ENCODE data around the gene MSLN. TPM values are rescaled to one million over a fixed set of nuclear protein-coding genes. Genes with fewer than 3 reads are reported as not detected.

Gene MSLN
- total and polyA plus RNA-seq, 9 of the 15 experiments (the other 6 are each of a cell fraction or from before 2014, with no cell fraction given) = not detected

DNA sequence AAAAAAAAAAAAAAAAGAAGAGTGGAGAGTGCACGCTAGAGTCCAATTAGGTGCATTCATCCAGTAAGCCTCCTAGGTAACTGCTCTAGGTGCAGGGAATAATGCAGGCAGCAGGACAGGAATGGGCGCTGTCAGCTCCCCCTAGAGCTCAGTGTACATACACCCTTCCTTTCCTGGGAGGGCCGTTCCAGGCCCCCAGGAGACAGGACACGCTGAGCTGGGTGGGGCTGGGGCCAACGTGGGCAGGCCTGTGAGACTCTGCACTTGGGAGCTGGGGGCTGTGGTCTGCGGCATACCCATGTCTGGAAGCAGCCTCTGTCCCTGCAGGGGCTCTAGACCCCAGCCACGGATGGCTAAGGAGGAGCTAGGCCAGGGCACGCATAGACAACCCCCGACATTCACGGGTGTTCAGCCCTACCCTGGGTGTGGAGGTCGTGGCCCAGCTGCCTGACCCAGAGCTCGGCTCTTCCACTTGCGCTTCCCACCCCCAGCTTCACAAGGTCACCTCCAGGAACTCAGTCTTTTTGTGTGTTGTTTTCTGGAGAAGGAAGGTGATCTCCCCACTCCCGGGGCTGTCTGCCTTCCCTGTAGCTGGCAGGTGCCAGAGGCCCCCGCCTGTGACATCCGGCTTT is 40.6 kb upstream of the MSLN start:
- H3K36me3 ChIP-seq (ENCODE audit: control insufficient read depth, insufficient read depth, low read length) = peaks cover 31% of the 10 kb centered on the region; the same call in 2 of the 3 replicates
- intact Hi-C loops (cut with micrococcal nuclease) (no loop called here), in situ Hi-C loops (cut with MboI) (loop anchor here (10.0 kb wide), 1 partner anchor 335 kb away; no protein-coding TSS in a partner anchor)
- DNase-seq (ENCODE audit: extremely low read depth in 1 of 4, low spot score in 3 of 4) (peak in 2 of 4 experiments; percentile 66 to 79), FAIRE-seq (no peak), ATAC-seq (peak; percentile 27)
- H3K27ac ChIP-seq (ENCODE audit: extremely low read depth, low read depth, low read length) = peak overlapping the region; percentile 97
- H3K9me3 ChIP-seq (replicated peaks; ENCODE audit: control insufficient read depth, insufficient read depth, low read depth, low read length) = no peaks in the 10 kb centered on the region
- no peaks in the 10 kb centered on the region for H3K27me3 ChIP-seq (ENCODE audit: control insufficient read depth in 2 of 2, insufficient read depth in 2 of 2, low read length in 2 of 2)
- H4K20me1 ChIP-seq (replicated peaks; ENCODE audit: control insufficient read depth, insufficient read depth, low read length) = no peaks in the 10 kb centered on the region; the same call in 1 of the 2 replicates
- peaks cover 17 to 98% of the 10 kb centered on the region in 2 experiments; a peak in 4 of 5 replicates for H3K4me1 ChIP-seq (replicated peaks in 1 of 2; ENCODE audit: control insufficient read depth in 2 of 2, insufficient read depth in 2 of 2, low read length in 2 of 2)
- ChIA-PET POLR2A (interaction anchor here (0.5 to 2.3 kb wide), 11 partner anchors 10 to 1090 kb away, joined by 3 to 16 read pairs (median 4); no protein-coding TSS in a partner anchor), CTCF (ENCODE audit: low intra/inter-chr PET ratio) (no interaction called here)
- peaks cover 54% of the 10 kb centered on the region for H3K79me2 ChIP-seq (ENCODE audit: control insufficient read depth, insufficient read depth, low read length)
- BruUV-seq (replicated peaks) = TSS peak; percentile 86
- WGBS (ENCODE audit: insufficient coverage, low coverage, missing lambda C conversion rate) = 1% methylated on average over 16 of the region's 16 CpGs
- H3K4me2 ChIP-seq (ENCODE audit: insufficient read depth, low read length) = peak overlapping the region; percentile 90
- peak overlapping the region; percentile 96 to 99 for H3K9ac ChIP-seq (ENCODE audit: insufficient read depth in 1 of 2, low read depth in 2 of 2, low read length in 2 of 2)
- H3K4me3 ChIP-seq = peak overlapping the region; percentile 100
- peak overlapping the region; percentile 91; the same call in 1 of the 2 replicates for H2AFZ ChIP-seq (ENCODE audit: low read depth, low read length)
- peaks cover 3% of the 10 kb centered on the region for H3K9me1 ChIP-seq (ENCODE audit: control insufficient read depth, insufficient read depth, low read length)
- TF ChIP-seq RHOXF2B (CRISPR knock-in tag; conservative IDR thresholded peaks at IDR 0.05) (no peak), FOXA1 (IDR thresholded peaks at IDR 0.05; ENCODE audit: borderline replicate concordance) (no peak), RBM17 (IDR thresholded peaks at IDR 0.05; ENCODE audit: borderline replicate concordance, low read depth, low read length) (no peak), SRF (CRISPR knock-in tag; IDR thresholded peaks at IDR 0.05) (no peak), ZNF165 (CRISPR knock-in tag; IDR thresholded peaks at IDR 0.05; ENCODE audit: borderline replicate concordance) (no peak), DPF2 (IDR thresholded peaks at IDR 0.05) (no peak; the same call in 1 of the 2 replicates), ADNP (tag; IDR thresholded peaks at IDR 0.05) (no peak), POLR3A (IDR thresholded peaks at IDR 0.05; ENCODE audit: borderline replicate concordance, extremely low read depth, insufficient read depth, insufficient read length) (no peak), NFRKB (IDR thresholded peaks at IDR 0.05; ENCODE audit: low read depth) (no peak), PTBP1 (IDR thresholded peaks at IDR 0.05; ENCODE audit: low read depth, low read length) (no peak; the same call in 1 of the 2 replicates), YBX1 (IDR thresholded peaks at IDR 0.05) (no peak), KAT8 (IDR thresholded peaks at IDR 0.05; ENCODE audit: low read depth) (no peak), MTA3 (IDR thresholded peaks at IDR 0.05; ENCODE audit: borderline replicate concordance) (no peak), POLR2H (tag; IDR thresholded peaks at IDR 0.05; ENCODE audit: low read depth) (no peak), SMARCB1 (IDR thresholded peaks at IDR 0.05; ENCODE audit: insufficient read length, low read depth) (no peak)
- TF ChIP-seq, protein P1, sequence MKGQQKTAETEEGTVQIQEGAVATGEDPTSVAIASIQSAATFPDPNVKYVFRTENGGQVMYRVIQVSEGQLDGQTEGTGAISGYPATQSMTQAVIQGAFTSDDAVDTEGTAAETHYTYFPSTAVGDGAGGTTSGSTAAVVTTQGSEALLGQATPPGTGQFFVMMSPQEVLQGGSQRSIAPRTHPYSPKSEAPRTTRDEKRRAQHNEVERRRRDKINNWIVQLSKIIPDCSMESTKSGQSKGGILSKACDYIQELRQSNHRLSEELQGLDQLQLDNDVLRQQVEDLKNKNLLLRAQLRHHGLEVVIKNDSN (CRISPR knock-in tag; IDR thresholded peaks at IDR 0.05) = no peak
- TF ChIP-seq, protein P2, sequence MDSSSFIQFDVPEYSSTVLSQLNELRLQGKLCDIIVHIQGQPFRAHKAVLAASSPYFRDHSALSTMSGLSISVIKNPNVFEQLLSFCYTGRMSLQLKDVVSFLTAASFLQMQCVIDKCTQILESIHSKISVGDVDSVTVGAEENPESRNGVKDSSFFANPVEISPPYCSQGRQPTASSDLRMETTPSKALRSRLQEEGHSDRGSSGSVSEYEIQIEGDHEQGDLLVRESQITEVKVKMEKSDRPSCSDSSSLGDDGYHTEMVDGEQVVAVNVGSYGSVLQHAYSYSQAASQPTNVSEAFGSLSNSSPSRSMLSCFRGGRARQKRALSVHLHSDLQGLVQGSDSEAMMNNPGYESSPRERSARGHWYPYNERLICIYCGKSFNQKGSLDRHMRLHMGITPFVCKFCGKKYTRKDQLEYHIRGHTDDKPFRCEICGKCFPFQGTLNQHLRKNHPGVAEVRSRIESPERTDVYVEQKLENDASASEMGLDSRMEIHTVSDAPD (CRISPR knock-in tag; IDR thresholded peaks at IDR 0.05) = no peak
- TF ChIP-seq, protein P3, sequence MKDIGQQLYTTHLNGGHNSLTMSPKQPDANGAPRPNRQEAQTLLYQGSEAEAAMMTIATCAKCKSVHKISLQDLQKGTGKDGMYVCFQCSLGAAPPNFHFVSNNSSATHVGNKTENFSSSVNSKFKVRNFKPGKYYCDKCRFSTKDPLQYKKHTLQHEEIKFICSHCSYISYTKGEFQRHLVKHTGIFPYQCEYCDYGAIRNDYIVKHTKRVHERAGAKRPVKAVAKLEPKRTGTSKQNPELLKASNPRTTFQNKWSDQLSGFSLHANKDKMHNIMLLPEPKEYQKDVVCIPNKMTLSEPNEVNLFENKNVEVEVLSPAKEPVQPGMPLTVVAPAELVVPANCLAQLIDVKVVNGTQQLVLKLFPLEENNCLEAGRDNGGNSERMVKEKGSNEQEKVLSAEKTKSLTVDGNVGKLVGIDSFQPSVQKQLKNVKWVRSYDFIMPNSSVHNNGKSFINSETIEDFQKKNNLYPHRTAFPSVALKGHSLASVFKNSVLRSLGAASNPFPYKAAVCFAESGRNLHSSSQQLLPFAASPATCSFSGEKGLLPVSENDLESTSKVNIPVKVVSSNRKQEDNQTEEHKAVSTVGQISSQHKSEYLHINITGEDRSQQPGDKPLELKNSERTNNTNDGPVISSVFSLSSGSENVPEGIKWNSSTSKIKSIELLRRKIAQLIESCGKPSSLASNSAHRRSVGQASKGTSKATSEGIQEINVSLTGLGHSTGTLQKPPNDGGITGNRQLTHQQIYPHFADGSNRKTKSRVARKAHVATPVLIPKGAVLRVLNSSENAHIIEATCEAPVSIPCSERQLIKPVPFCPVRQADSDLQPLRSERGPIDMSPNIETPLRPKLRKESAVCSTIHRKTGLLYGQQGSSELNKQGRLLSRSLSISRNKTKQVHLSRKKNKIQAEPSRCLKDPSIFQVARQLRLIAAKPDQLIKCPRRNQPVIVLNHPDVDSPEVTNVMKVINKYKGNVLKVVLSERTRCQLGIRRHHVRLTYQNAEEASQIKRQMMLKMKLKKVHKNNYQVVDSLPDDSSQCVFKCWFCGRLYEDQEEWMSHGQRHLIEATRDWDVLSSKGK (CRISPR knock-in tag; IDR thresholded peaks at IDR 0.05) = no peak
